ENCODE results near the gene MOB3C.

The MOB3C gene

DNA sequence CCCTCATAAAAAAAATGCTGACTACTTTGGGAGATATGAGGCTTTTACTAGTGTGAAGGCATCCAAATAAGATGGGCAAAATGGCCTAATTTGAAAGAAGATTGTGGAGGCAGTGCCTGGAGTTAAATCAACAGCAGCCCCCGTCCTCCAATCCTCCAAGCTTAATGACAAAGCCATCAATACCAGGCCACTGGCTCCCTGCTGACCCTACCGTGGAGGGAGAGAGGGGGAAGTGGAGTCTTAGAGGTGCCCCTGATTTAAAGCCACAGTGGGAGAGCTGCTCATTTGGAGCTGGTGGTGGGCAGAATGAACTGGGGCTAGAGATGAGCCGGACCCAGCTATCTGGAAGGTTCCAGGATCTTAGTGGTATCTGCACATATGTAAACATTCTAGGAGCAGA is 40.8 kb downstream of the MOB3C start:
- DNase-seq (ENCODE audit: low read depth), result no peak

DNA sequence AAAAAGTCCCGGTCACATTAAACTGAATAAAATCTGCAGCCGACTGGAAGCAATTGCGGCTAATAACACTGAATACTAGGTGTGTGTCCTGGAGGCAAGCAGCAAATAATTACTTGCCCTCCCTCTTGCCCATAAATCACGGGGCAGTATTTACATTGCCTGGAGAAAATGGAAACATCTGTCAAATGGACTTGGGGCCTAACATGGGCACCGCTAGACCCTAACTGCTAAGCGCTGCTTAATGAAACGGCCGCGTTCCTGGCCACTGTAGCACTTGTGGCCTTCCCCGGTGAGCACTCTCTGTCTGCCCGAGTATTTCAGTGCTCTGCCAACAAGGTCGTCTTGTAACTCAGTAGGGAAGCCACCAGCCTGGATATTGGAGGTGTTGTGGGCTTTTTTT is 41.3 kb downstream of the MOB3C start:
- DNase-seq (ENCODE audit: low read depth), result no peak

DNA sequence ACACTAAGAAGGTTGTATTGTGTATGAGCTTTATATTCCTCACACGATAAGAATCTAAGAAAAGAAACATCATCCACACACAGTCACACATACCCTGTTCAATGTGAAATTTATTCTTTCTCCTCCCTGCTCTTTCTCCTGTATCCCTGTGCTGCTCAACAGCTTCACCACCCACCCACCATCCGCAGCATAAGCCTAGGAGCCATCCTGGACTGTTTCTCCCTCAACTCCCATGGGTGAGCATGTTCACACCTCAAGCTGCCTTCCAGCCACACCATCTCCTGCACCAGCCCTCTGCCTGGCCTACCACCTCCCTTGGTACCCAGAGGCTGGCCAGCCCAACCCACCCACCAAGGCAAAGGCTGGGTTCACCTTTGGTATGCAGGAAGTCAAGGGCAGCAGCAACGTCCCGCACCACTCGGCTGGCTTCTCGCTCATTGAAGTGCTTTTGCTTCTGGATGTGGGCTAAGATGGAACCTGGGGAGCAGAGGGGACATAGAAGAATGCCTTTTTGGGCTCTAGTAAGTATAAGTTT is 44.9 kb downstream of the MOB3C start:
- DNase-seq (ENCODE audit: low read depth), result no peak

DNA sequence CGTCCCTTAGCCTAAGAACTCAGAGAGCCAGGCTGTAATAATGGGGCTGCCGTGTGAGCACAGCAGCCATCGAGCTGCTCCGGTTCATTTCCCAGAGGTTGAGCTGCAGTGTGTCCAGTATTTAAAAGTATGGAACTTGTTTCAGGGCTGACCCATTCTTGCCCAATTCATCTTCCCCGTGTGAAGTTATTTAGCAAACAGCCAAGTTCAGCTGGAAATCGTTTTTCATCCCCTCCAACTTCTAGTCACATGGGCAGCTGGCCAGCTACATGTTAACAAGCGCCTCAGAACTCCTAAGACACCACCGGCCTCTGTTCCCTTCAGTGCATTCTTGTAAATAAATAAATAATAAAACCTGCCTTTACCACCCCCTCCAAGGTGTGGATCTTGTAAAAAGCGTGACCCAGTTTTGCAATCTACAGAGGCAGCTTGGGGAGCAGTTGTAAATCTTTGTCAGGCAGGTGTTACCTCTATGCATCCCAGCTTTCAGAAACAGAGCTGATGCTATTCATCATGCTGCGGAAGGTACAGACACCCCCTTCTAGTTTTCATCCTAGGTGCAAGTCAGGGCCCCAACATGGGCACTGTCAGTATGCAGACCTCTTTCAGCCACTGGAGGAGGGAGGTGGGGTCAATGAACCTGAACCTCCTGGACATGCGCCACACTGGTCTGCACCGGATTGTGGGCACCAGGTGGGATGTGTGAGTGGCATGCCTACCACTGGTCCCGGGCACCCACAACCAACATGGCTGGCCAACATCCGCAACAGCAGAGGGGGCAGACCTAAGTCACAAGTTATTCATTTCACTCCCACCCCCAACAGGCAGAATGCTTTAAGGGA is 46.5 kb downstream of the MOB3C start:
- no peak for DNase-seq (ENCODE audit: low read depth)

DNA sequence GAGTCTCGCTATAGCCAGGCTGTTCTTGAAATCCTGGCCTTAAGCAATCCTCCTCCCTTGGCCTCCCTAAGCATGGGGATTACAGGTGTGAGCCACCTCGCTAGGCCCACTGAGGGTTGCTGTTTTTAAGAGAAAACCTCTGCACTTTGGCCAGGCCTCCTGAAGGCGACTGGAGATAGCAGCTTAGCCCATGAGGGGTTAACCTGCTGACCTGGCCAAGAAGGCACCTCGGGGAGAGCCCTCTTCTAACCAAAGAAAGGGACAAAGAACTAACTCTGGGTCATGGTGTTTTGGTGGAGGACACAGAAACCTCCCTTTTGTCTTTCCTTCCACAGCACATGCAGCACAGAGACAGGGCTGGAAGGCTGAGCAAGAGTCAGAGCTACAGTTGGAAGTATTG is 47.5 kb downstream of the MOB3C start:
- no peak for DNase-seq (ENCODE audit: low read depth)

DNA sequence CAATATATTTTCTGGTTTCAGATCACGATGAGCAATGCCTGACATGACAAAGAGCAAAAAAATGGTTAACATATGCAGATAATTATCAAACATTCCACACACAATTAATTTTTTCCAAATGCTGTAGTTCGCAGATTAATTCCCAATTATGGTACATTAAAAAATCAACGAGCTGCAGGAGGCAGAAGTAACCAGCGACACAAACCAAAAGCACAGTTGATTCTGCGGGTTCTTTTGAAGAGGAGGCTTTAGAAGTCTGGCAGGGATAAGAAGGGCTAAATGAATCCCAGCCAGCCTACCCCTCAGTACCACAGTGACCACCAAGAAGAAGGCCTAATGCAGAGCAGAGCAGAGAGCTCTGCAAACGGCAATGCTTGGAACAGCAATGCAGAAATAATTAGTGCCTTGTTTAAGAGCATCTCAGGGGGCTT is 48.1 kb downstream of the MOB3C start:
- DNase-seq (ENCODE audit: low read depth), result no peak

DNA sequence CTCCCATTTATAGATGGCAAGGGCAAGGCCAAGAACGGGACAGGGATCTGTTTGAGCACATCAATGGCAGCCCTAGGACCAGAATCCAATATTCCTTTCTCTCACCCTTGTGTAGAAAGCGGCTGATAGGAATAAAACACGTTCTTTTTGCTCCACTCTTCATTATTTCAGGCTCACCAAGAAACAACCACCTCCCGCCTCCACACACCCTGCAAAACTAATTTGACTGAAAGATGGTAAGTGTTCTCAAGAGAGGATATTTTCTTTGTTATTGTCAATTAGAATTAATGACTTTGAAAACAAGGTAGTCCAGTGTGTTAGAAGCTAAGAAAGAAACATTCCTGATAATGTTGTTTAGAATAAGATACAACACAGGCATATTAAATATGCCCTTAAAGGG is 53.3 kb downstream of the MOB3C start:
- DNase-seq (ENCODE audit: low read depth), result no peak

DNA sequence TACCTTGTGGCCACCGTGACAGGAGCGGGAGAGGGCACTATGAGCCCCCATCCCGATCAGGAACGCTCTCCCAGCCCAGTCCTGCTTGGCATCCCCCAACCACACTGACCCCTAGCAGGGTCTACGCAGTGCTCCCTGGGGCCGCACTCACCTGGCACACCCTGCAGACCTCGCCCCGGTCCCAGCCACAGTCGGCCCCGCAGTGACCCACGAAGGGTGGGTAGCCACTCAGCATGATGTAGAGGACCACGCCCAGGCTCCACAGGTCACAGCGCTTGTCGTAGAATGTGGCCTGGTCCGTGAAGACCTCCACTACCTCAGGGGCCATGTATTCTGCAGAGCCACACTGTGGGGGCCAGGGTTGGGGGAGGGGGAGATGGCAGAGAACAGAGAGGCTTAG is 54.1 kb downstream of the MOB3C start:
- no peak for DNase-seq (ENCODE audit: low read depth)

DNA sequence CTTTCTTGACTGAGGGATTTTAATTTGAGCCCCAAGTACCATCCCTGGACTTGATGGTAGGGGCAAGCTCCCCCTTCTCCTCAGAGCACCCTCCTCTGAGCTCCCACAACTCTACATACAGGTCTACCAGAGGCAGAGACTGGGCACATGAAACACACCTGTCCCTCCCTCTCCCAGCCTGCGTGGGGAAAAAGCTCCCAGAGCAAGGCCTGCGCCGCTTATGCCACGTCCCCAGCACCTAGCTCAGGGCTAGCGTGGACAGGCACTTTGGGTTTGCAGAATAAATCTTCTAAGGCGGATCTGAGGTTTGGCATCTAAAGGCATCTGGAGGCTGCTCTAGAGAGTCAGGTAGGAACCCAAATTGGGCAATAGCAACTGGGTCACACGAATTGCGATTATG is 57.6 kb downstream of the MOB3C start:
- DNase-seq (ENCODE audit: low read depth), result no peak

DNA sequence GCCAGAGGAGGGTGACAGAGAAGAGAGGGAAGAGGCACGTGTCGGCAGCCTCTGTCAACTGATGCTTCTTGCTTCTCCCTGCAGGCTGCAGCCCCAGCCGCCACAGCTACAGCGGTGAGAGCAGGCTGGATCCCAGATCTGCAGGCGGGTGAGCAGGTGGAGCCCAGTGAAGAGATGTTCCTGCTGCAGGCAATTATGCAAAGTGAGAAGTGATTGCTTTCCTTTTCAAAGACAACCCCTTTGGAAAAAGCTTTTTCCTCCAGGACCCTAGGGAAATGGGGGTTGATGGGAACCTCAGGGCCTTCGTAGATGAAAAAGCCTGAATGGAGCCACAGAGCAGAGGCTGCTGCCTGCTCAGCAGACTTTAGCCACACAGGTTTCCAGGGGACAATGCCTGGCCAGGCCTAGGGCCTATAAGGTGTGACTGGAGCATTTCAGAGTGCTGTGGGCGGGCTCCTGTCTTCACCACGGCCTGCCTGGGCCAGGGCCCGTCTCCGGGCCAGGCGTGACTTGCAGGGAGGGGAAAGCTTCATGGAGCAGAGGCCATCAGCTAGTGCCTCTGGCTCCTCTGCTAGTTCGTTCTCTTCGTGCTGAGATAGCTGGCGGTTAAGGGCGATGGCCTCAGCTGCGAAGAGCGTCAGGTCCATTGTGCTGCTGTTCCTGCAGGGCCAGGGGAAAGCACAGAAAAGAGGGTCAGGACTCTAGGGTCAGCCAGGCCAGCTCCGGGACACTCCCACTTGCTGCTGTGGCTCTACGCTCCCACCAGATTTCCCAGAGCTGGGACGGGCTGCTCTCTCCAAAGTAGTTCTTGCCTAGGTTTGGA is 58.3 kb downstream of the MOB3C start:
- no peak for DNase-seq (ENCODE audit: low read depth)
